ENCODE measurements around the gene MAP1A.

- TF ChIP-seq, protein P1, sequence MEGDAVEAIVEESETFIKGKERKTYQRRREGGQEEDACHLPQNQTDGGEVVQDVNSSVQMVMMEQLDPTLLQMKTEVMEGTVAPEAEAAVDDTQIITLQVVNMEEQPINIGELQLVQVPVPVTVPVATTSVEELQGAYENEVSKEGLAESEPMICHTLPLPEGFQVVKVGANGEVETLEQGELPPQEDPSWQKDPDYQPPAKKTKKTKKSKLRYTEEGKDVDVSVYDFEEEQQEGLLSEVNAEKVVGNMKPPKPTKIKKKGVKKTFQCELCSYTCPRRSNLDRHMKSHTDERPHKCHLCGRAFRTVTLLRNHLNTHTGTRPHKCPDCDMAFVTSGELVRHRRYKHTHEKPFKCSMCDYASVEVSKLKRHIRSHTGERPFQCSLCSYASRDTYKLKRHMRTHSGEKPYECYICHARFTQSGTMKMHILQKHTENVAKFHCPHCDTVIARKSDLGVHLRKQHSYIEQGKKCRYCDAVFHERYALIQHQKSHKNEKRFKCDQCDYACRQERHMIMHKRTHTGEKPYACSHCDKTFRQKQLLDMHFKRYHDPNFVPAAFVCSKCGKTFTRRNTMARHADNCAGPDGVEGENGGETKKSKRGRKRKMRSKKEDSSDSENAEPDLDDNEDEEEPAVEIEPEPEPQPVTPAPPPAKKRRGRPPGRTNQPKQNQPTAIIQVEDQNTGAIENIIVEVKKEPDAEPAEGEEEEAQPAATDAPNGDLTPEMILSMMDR (IDR thresholded peaks at IDR 0.05): no peak
- TF ChIP-seq ZFX (IDR thresholded peaks at IDR 0.05; ENCODE audit: borderline replicate concordance): no peak
These were observed 9.8 kb downstream of the MAP1A start for GRCh38 chr15:43527016-43527801.
